Non-pigmented ciliary epithelial cell (primary cell): ENCODE measurements around the gene MAN2C1.
A peak's percentile ranks its signal among the peaks of the same experiment; 100 is the strongest.
"Not testable (repeated sequence)": the region's sequence is repeated elsewhere in the genome, so short reads cannot be mapped to it uniquely, and the experiment has no call there.

Source experiments
- DNase-seq: peaks from one replicate; pipeline ENCODE4 v3.0.0-alpha.2; 2010; ENCODE audit warnings: low read depth

MAN2C1 gene

GRCh38 chr15:75343953-75344352 lies 24.5 kb downstream of the MAN2C1 start:
- DNase-seq = not testable (repeated sequence)

- no peak for DNase-seq
Measured at GRCh38 chr15:75342221-75342620, 26.2 kb downstream of the MAN2C1 start.

GRCh38 chr15:75339531-75340240 lies 28.7 kb downstream of the MAN2C1 start:
- no peak for DNase-seq

GRCh38 chr15:75338661-75339240 lies 29.7 kb downstream of the MAN2C1 start:
- DNase-seq = no peak

GRCh38 chr15:75335705-75336355 lies 32.6 kb downstream of the MAN2C1 start, which contains the start of gene COMMD4:
Gene COMMD4, plus strand, starts transcription at chr15:75336063. Its CDS starts 27 bp downstream, at chr15:75336090.
- peak; percentile 81 for DNase-seq

GRCh38 chr15:75335313-75335704 lies 33.1 kb downstream of the MAN2C1 start:
- no peak for DNase-seq

- not testable (repeated sequence) for DNase-seq
Measured at GRCh38 chr15:75333654-75334419, 34.6 kb downstream of the MAN2C1 start.

- DNase-seq = not testable (repeated sequence)
Measured at GRCh38 chr15:75332093-75332492, 36.3 kb downstream of the MAN2C1 start.

GRCh38 chr15:75329571-75329970 lies 38.8 kb downstream of the MAN2C1 start:
- no peak for DNase-seq

- DNase-seq = no peak
Measured at GRCh38 chr15:75328493-75329314, 39.7 kb downstream of the MAN2C1 start.

GRCh38 chr15:75327491-75327890 lies 40.9 kb downstream of the MAN2C1 start:
- no peak for DNase-seq

- DNase-seq = no peak
Measured at GRCh38 chr15:75327005-75327404, 41.4 kb downstream of the MAN2C1 start.

- no peak for DNase-seq
Measured at GRCh38 chr15:75325922-75326321, 42.5 kb downstream of the MAN2C1 start.

- DNase-seq = no peak
Measured at GRCh38 chr15:75321711-75322110, 46.7 kb downstream of the MAN2C1 start.

GRCh38 chr15:75319231-75319897 lies 49.0 kb downstream of the MAN2C1 start:
- DNase-seq = not testable (repeated sequence)

- no peak for DNase-seq
Measured at GRCh38 chr15:75314552-75315290, 53.7 kb downstream of the MAN2C1 start.

- DNase-seq = no peak
Measured at GRCh38 chr15:75313116-75313845, 55.1 kb downstream of the MAN2C1 start.

GRCh38 chr15:75312548-75312947 lies 55.9 kb downstream of the MAN2C1 start:
- not testable (repeated sequence) for DNase-seq

- no peak for DNase-seq
Measured at GRCh38 chr15:75309711-75310110, 58.7 kb downstream of the MAN2C1 start.
